H1 (cell line): Measurements from ENCODE around the gene FGF14. TPM values are rescaled to one million over a fixed set of nuclear protein-coding genes. Genes with fewer than 3 reads are reported as not detected.

Experiments
- CTCF ChIA-PET: fragments of 300-600 bp; sonication (Branson Sonifier 250); formaldehyde crosslinking; loops from one replicate; lab custom pipeline; 2021; ENCODE audit not compliant: partially characterized antibody; lab: Charles Lee
- POLR2A ChIA-PET: fragments of 300-600 bp; sonication (Branson Sonifier 250); formaldehyde crosslinking; loops from one replicate; lab custom pipeline; 2021; ENCODE audit warnings: inconsistent platforms; ENCODE audit not compliant: partially characterized antibody; lab: Charles Lee
- DNase-seq, 2 experiments: peaks; one replicate each; pipeline versions ENCODE4 v3.0.0 to v3.0.0-alpha.2; 2010 to 2022; ENCODE audit warnings: low spot score in 2 of 2, low read depth in 1 of 2, mixed read lengths in 1 of 2
- FAIRE-seq: peaks from 2 replicates; lab custom pipeline; 2011; peaks lifted over from hg19 to GRCh38; lab: Jason Lieb, UNC
- H2AFZ ChIP-seq: 2 replicates; pipeline ENCODE4 v1.8.1; 2012; ENCODE audit warnings: low read length, inconsistent platforms
- H2AK5ac ChIP-seq: 2 replicates; pipeline ENCODE4 v1.6.1; 2013; ENCODE audit warnings: low read depth, low read length
- H2BK120ac ChIP-seq: replicated peaks from 2 replicates; pipeline ENCODE3; 2013; ENCODE audit warnings: low read depth, low read length, inconsistent platforms
- H2BK12ac ChIP-seq: 2 replicates; pipeline ENCODE4 v1.6.1; 2013; ENCODE audit warnings: low read depth, low read length
- H2BK15ac ChIP-seq: 2 replicates; pipeline ENCODE4 v1.6.1; 2013; ENCODE audit warnings: low read length
- H2BK20ac ChIP-seq: 2 replicates; pipeline ENCODE4 v1.6.1; 2013; ENCODE audit warnings: low read length
- H2BK5ac ChIP-seq: 2 replicates; pipeline ENCODE4 v1.6.1; 2013; ENCODE audit warnings: low read depth, low read length
- H3K14ac ChIP-seq: 2 replicates; pipeline ENCODE4 v1.6.1; 2013; ENCODE audit warnings: inconsistent platforms; ENCODE audit not compliant: insufficient read length
- H3K18ac ChIP-seq: 2 replicates; pipeline ENCODE4 v1.6.1; 2013; ENCODE audit warnings: low read length; ENCODE audit errors: extremely low read depth
- H3K23ac ChIP-seq: 2 replicates; pipeline ENCODE4 v1.6.1; 2013; ENCODE audit warnings: inconsistent platforms; ENCODE audit not compliant: insufficient read length
- H3K23me2 ChIP-seq: 2 replicates; pipeline ENCODE4 v1.6.1; 2013; ENCODE audit warnings: low read depth, low read length
- H3K27ac ChIP-seq: 2 replicates; pipeline ENCODE4 v1.6.1; 2011; ENCODE audit warnings: low read depth, low read length, inconsistent platforms
- H3K27me3 ChIP-seq, 4 experiments: replicated peaks in 1 of 4; 1 replicate in 1 of 4; 2 replicates in 3 of 4; pipeline versions ENCODE4 v1.6.1 to v1.8.1; 2011 to 2013; ENCODE audit warnings: low read length in 3 of 4, mild to moderate bottlenecking in 3 of 4, inconsistent platforms in 2 of 4, mixed read lengths in 2 of 4, moderate library complexity in 1 of 4; ENCODE audit not compliant: control insufficient read depth in 3 of 4, insufficient read depth in 3 of 4; ENCODE audit errors: extremely low read depth in 1 of 4
- H3K36me3 ChIP-seq, 4 experiments: 2 replicates each; pipeline versions ENCODE4 v1.6.1 to v1.8.1; 2011 to 2013; ENCODE audit warnings: mild to moderate bottlenecking in 4 of 4, low read length in 3 of 4, moderate library complexity in 2 of 4, control low read depth in 1 of 4, inconsistent platforms in 1 of 4; ENCODE audit not compliant: insufficient read depth in 4 of 4, control insufficient read depth in 2 of 4
- H3K4ac ChIP-seq: replicated peaks from 2 replicates; pipeline ENCODE3; 2013; ENCODE audit warnings: low read length, low read depth, mixed read lengths, inconsistent platforms; ENCODE audit not compliant: insufficient read length
- H3K4me1 ChIP-seq, 4 experiments: replicated peaks in 1 of 4; 1 replicate in 1 of 4; 2 replicates in 3 of 4; pipeline versions ENCODE4 v1.6.1 to v1.8.1; 2011 to 2013; ENCODE audit warnings: low read length in 3 of 4, inconsistent platforms in 2 of 4, mixed read lengths in 1 of 4; ENCODE audit not compliant: insufficient read depth in 4 of 4, control insufficient read depth in 3 of 4
- H3K4me2 ChIP-seq, 2 experiments: 2 replicates each; pipeline versions ENCODE4 v1.6.1 to v1.8.1; 2011 to 2013; ENCODE audit warnings: low read depth in 2 of 2, low read length in 2 of 2, control low read depth in 1 of 2, inconsistent platforms in 1 of 2, mild to moderate bottlenecking in 1 of 2; ENCODE audit not compliant: insufficient read depth in 1 of 2
- H3K4me3 ChIP-seq, 4 experiments: fragments of 200-600, 300-600 bp in 1 of 4; sonication (generic), shearing (Covaris generic), sonication (Bioruptor Twin) in 1 of 4; 2 replicates each; pipeline versions ENCODE4 v1.5.1 to v1.8.1; 2011 to 2016; ENCODE audit warnings: low read length in 4 of 4, low read depth in 3 of 4, control low read depth in 2 of 4, inconsistent platforms in 2 of 4, mild to moderate bottlenecking in 2 of 4, mixed read lengths in 1 of 4, moderate library complexity in 1 of 4; ENCODE audit not compliant: insufficient read depth in 2 of 4; ENCODE audit errors: extremely low read depth in 1 of 4
- H3K56ac ChIP-seq: replicated peaks from 2 replicates; pipeline ENCODE3; 2013; ENCODE audit warnings: low read depth, mild to moderate bottlenecking, mixed read lengths, low read length, inconsistent platforms; ENCODE audit not compliant: insufficient read length
- H3K79me1 ChIP-seq: 2 replicates; pipeline ENCODE4 v1.6.1; 2013; ENCODE audit warnings: low read depth, low read length, control low read depth
- H3K79me2 ChIP-seq, 2 experiments: 2 replicates each; pipeline versions ENCODE4 v1.6.1 to v1.8.1; 2012 to 2013; ENCODE audit warnings: low read length in 2 of 2, mild to moderate bottlenecking in 2 of 2, inconsistent platforms in 1 of 2; ENCODE audit not compliant: insufficient read depth in 2 of 2, control insufficient read depth in 1 of 2
- H3K9ac ChIP-seq, 4 experiments: replicated peaks in 1 of 4; 1 replicate in 1 of 4; 2 replicates in 3 of 4; pipeline versions ENCODE4 v1.6.1 to v1.8.1; 2011 to 2013; ENCODE audit warnings: low read depth in 3 of 4, low read length in 3 of 4, control low read depth in 2 of 4, mild to moderate bottlenecking in 2 of 4, moderate library complexity in 2 of 4, inconsistent platforms in 1 of 4; ENCODE audit errors: extremely low read depth in 1 of 4
- H3K9me3 ChIP-seq, 2 experiments: 2 replicates each; pipeline versions ENCODE4 v1.6.1 to v1.8.1; 2012 to 2013; ENCODE audit warnings: mild to moderate bottlenecking in 2 of 2, moderate library complexity in 2 of 2, control low read depth in 1 of 2, inconsistent platforms in 1 of 2, low read depth in 1 of 2, low read length in 1 of 2, mixed read lengths in 1 of 2; ENCODE audit not compliant: insufficient read depth in 2 of 2
- H4K20me1 ChIP-seq, 2 experiments: replicated peaks in 1 of 2; 2 replicates each; pipeline versions ENCODE3 to v1.8.1; 2011 to 2013; ENCODE audit warnings: inconsistent platforms in 2 of 2, low read length in 2 of 2, mild to moderate bottlenecking in 1 of 2; ENCODE audit not compliant: insufficient read depth in 2 of 2, control insufficient read depth in 1 of 2
- H4K5ac ChIP-seq: 2 replicates; pipeline ENCODE4 v1.6.1; 2013; ENCODE audit warnings: low read length, low read depth, mixed read lengths, inconsistent platforms; ENCODE audit not compliant: insufficient read length
- H4K8ac ChIP-seq: 2 replicates; pipeline ENCODE4 v1.8.0; 2013; ENCODE audit warnings: mild to moderate bottlenecking, moderate library complexity, low read length, inconsistent platforms; ENCODE audit not compliant: insufficient read depth; ENCODE audit errors: extremely low read depth
- H4K91ac ChIP-seq: replicated peaks from 2 replicates; pipeline ENCODE3; 2013; ENCODE audit warnings: low read length, mixed read lengths, inconsistent platforms; ENCODE audit not compliant: insufficient read length
- ATF3 ChIP-seq: IDR thresholded peaks from 2 replicates; pipeline ENCODE4 v1.6.1; 2011; ENCODE audit warnings: low read depth, mild to moderate bottlenecking, low read length; ENCODE audit not compliant: insufficient read depth
- BRCA1 ChIP-seq: IDR thresholded peaks from 2 replicates; pipeline ENCODE4 v1.6.1; 2012; ENCODE audit warnings: low read depth, low read length, improper control_type of control experiment
- CHD2 ChIP-seq: IDR thresholded peaks from 2 replicates; pipeline ENCODE4 v1.6.1; 2012; ENCODE audit warnings: low read length, improper control_type of control experiment
- FOSL1 ChIP-seq: IDR thresholded peaks from 2 replicates; pipeline ENCODE4 v1.6.1; 2011; ENCODE audit warnings: mild to moderate bottlenecking, low read depth, low read length, moderate library complexity; ENCODE audit not compliant: insufficient read depth
- KDM5A ChIP-seq: fragments of 200-600 bp; IDR thresholded peaks from 2 replicates; pipeline ENCODE4 v1.7.1; 2012; ENCODE audit warnings: mild to moderate bottlenecking, low read length, inconsistent platforms, mixed read lengths
- RAD21 ChIP-seq, 2 experiments: IDR thresholded peaks in 1 of 2; conservative IDR thresholded peaks in 1 of 2; 2 replicates each; pipeline ENCODE4 v1.6.1; 2011; ENCODE audit warnings: low read depth in 2 of 2, low read length in 2 of 2, improper control_type of control experiment in 1 of 2, inconsistent platforms in 1 of 2, mild to moderate bottlenecking in 1 of 2, moderate library complexity in 1 of 2
- SAP30 ChIP-seq: fragments of 300-600 bp; sonication (generic); IDR thresholded peaks from 2 replicates; pipeline ENCODE4 v1.7.1; 2012; ENCODE audit warnings: low read length, moderate library complexity, mild to moderate bottlenecking, inconsistent platforms; ENCODE audit not compliant: insufficient read depth, insufficient replicate concordance
- SIN3A ChIP-seq, 2 experiments: IDR thresholded peaks in 1 of 2; conservative IDR thresholded peaks in 1 of 2; 2 replicates each; pipeline ENCODE4 v1.6.1; 2011 to 2012; ENCODE audit warnings: low read length in 2 of 2, improper control_type of control experiment in 1 of 2, low read depth in 1 of 2, mild to moderate bottlenecking in 1 of 2
- SIX5 ChIP-seq: IDR thresholded peaks from 2 replicates; pipeline ENCODE4 v1.6.1; 2011; ENCODE audit warnings: mild to moderate bottlenecking, low read depth, low read length
- SUZ12 ChIP-seq: fragments of 200-600 bp; sonication (generic); IDR thresholded peaks from 2 replicates; pipeline ENCODE4 v1.6.1; 2012; ENCODE audit warnings: mild to moderate bottlenecking, inconsistent platforms, low read length, moderate library complexity, mixed read lengths
- TAF7 ChIP-seq: optimal IDR thresholded peaks from 2 replicates; pipeline ENCODE3; 2011; ENCODE audit warnings: low read depth, mild to moderate bottlenecking, inconsistent platforms, low read length, moderate library complexity, borderline replicate concordance
- TBP ChIP-seq: IDR thresholded peaks from 2 replicates; pipeline ENCODE4 v1.6.1; 2011; ENCODE audit warnings: low read depth, low read length, improper control_type of control experiment
- YY1 ChIP-seq: IDR thresholded peaks from 2 replicates; pipeline ENCODE4 v1.6.1; 2011; ENCODE audit warnings: low read depth, mild to moderate bottlenecking, low read length
- WGBS, 2 experiments: shearing (Covaris generic) in 1 of 2; methylation state at CpG; one replicate each; pipeline versions ENCODE4 v1.1.6 to v1.1.7; 2013 to 2015; ENCODE audit warnings: low lambda C conversion rate in 2 of 2, mixed read lengths in 2 of 2, inconsistent platforms in 1 of 2, low coverage in 1 of 2, missing lambda C conversion rate in 1 of 2; ENCODE audit not compliant: insufficient replicate concordance in 2 of 2, insufficient coverage in 1 of 2, insufficient read length in 1 of 2; ENCODE audit errors: extremely low coverage in 1 of 2, missing lambda C conversion rate in 1 of 2; 5-methylcytosine and 5-hydroxymethylcytosine counted together
- polyA plus RNA-seq, 7 experiments: library from polyadenylated mRNA; depleted of rRNA in 3 of 7; stranded (reverse) in 5 of 7; unstranded in 2 of 7; fragments of >200 nt in 5 of 7; fragments of 200-250 nt in 2 of 7; gene quantifications; 1 replicate in 5 of 7; 2 replicates in 1 of 7; 4 replicates in 1 of 7; pipeline versions ENCODE4 v1.2.1 to v1.2.3, GENCODE V29; 2011 to 2013; ENCODE audit warnings: missing spikeins in 2 of 7, mixed read lengths in 2 of 7
- total RNA-seq: library from RNA; stranded (reverse); fragmentation: NEBNext Ultra II Directional; extraction: Animal tissue kit (Norgen Biotek cat#: 25700); gene quantifications from 2 replicates; pipeline ENCODE4 v1.2.1, GENCODE V29; 2021

FGF14 gene
- total and polyA plus RNA-seq, 2 of the 8 experiments (the other 6 are each of a cell fraction or from before 2014, with no cell fraction given): 0.05 to 0.58 TPM

- no peaks in the 10 kb centered on the region for H3K36me3 ChIP-seq
- H2BK12ac ChIP-seq: no peak overlapping the region
- peaks cover 0 to 4% (median 0%) of the 10 kb centered on the region in 4 experiments; a peak in 1 of 7 replicates for H3K4me1 ChIP-seq
- H3K56ac ChIP-seq: no peak overlapping the region
- no peak overlapping the region for H2AK5ac ChIP-seq
- no peak overlapping the region for H3K23ac ChIP-seq
- no peak overlapping the region for H3K9ac ChIP-seq
- no peak overlapping the region for H2BK15ac ChIP-seq
- H3K4ac ChIP-seq: no peak overlapping the region
- no peak overlapping the region for H2BK120ac ChIP-seq
- H3K14ac ChIP-seq: no peak overlapping the region
- H3K27ac ChIP-seq: no peak overlapping the region
- no peak overlapping the region for H2BK5ac ChIP-seq
- ChIA-PET POLR2A (no interaction called here), CTCF (interaction anchor here (0.6 to 1.4 kb wide), 4 partner anchors 12 to 732 kb away, joined by 3 read pairs; no protein-coding TSS in a partner anchor)
- DNase-seq: no peak
- H4K8ac ChIP-seq: no peak overlapping the region
- no peaks in the 10 kb centered on the region; the same call in 1 of the 2 replicates for H3K23me2 ChIP-seq
- H3K4me3 ChIP-seq: no peak overlapping the region
- WGBS, 2 experiments: 86% methylated on average over 4 of the region's 4 CpGs; no CpG with 5 or more reads in 1 of the 2 experiments
- H3K79me1 ChIP-seq: no peaks in the 10 kb centered on the region
- no peaks in the 10 kb centered on the region for H3K27me3 ChIP-seq
- H3K9me3 ChIP-seq: no peaks in the 10 kb centered on the region
- H3K79me2 ChIP-seq: no peaks in the 10 kb centered on the region
- H4K20me1 ChIP-seq: no peaks in the 10 kb centered on the region
- FAIRE-seq: no peak
- no peak overlapping the region for H3K18ac ChIP-seq
- H2BK20ac ChIP-seq: no peak overlapping the region
- H2AFZ ChIP-seq: no peak overlapping the region
- H4K5ac ChIP-seq: no peak overlapping the region
- H3K4me2 ChIP-seq: no peak overlapping the region
- no peak overlapping the region for H4K91ac ChIP-seq
- TF ChIP-seq BRCA1 (no peak), ATF3 (no peak), SAP30 (no peak), FOSL1 (no peak), SIX5 (no peak), YY1 (no peak), CHD2 (no peak), RAD21 (IDR thresholded peaks at IDR 0.05 in 1 of 2, conservative IDR thresholded peaks at IDR 0.05 in 1 of 2; ENCODE audit: low read depth in 2 of 2, low read length in 2 of 2) (no peak), SUZ12 (no peak), SIN3A (conservative IDR thresholded peaks at IDR 0.05 in 1 of 2, IDR thresholded peaks at IDR 0.05 in 1 of 2; ENCODE audit: low read depth in 1 of 2, low read length in 2 of 2) (no peak), TBP (no peak), TAF7 (no peak), KDM5A (no peak)
Measured at GRCh38 chr13:101880581-101880980, 521.3 kb downstream of the FGF14 start.
